B cell (primary cell): ENCODE measurements around the gene TAPBPL.

Experiments
- EZH2 ChIP-seq: IDR thresholded peaks from 2 replicates; pipeline ENCODE4 v1.6.1; 2012; ENCODE audit warnings: borderline replicate concordance, low read depth, mild to moderate bottlenecking, moderate library complexity, low read length; ENCODE audit not compliant: insufficient read depth, poor library complexity, severe bottlenecking
- TF ChIP-seq, protein P1 (sequence below): fragments of 200-600 bp; IDR thresholded peaks from one replicate; pipeline ENCODE4 v1.8.0; 2022; ENCODE audit warnings: antibody characterized with exemption, mild to moderate bottlenecking

DNA sequence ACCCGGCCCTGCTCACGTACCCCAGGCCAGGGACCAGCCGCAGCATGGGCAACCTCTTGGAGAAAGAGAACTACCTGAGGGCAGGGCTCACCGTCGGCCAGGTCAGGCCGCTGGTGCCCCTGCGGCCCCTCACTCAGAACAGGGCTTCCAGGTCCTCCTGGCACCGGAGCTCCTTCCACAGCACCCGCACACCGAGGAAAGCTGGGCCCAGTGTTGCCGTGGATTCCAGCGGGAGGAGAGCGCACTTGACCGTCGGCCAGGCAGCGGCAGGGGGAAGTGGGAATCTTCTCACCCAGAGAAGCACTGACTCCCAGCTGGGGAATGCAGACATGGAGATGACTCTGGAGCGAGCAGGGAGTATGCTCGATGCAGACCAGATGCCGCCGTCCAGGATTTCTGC lies 26.6 kb downstream of the TAPBPL start:
- TF ChIP-seq, protein P1, sequence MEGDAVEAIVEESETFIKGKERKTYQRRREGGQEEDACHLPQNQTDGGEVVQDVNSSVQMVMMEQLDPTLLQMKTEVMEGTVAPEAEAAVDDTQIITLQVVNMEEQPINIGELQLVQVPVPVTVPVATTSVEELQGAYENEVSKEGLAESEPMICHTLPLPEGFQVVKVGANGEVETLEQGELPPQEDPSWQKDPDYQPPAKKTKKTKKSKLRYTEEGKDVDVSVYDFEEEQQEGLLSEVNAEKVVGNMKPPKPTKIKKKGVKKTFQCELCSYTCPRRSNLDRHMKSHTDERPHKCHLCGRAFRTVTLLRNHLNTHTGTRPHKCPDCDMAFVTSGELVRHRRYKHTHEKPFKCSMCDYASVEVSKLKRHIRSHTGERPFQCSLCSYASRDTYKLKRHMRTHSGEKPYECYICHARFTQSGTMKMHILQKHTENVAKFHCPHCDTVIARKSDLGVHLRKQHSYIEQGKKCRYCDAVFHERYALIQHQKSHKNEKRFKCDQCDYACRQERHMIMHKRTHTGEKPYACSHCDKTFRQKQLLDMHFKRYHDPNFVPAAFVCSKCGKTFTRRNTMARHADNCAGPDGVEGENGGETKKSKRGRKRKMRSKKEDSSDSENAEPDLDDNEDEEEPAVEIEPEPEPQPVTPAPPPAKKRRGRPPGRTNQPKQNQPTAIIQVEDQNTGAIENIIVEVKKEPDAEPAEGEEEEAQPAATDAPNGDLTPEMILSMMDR = no peak
- no peak for TF ChIP-seq EZH2
